HG03175 (cell line): Measurements from ENCODE around the gene MAGEF1.

Experiments
- ATAC-seq: cut with Tn5 transposase; IDR thresholded peaks from one replicate; pipeline ENCODE4 v1.9.1; 2021; ENCODE audit warnings: mild to moderate bottlenecking, moderate library complexity; ENCODE audit not compliant: unreplicated experiment

MAGEF1 gene

DNA sequence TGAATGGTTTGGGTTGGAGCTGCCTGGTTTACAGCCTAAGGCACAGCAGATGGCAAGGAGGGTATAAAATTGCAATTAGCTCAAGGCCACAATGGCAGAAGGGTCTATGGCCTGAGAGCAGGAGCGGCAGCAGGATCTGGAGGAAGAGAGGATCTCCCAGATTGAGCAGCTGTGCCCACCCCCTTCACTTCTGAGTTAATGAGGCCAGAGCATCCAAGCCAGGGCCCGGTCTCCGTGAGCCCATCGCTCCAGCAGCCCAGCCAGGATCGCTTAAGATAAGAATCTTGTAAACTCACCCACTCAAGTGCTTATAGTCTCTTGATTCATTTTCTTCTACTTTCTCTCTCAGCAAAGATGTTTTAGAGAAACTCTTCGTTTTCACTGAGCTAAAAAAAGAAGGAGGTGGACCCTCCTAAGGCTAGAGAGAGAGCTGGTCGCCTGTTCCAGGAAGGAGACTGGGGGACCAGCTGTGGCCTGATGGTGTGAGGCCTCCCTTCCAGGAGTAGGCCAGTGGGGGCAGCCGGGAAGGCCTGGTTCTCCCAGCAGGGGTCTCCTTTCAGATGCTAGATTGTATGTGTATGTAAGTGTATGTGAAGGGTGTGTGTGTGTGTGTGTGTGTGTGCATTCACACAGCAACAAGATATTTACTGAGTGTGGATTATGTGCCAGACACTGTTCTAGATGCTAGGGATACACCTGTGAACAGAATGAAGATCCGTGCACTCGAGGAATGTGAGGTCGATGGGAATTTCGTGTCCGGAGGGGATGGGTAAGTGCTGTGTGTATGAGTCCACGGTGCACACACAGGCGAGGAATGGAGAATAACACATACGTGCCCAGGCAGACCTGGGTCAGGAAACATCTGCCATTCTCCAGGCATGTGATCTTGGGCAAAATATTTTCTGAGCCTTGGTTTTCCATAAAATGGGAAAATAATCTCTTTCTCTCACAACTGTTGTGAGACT lies 18.6 kb downstream of the MAGEF1 start:
- ATAC-seq, result no peak

DNA sequence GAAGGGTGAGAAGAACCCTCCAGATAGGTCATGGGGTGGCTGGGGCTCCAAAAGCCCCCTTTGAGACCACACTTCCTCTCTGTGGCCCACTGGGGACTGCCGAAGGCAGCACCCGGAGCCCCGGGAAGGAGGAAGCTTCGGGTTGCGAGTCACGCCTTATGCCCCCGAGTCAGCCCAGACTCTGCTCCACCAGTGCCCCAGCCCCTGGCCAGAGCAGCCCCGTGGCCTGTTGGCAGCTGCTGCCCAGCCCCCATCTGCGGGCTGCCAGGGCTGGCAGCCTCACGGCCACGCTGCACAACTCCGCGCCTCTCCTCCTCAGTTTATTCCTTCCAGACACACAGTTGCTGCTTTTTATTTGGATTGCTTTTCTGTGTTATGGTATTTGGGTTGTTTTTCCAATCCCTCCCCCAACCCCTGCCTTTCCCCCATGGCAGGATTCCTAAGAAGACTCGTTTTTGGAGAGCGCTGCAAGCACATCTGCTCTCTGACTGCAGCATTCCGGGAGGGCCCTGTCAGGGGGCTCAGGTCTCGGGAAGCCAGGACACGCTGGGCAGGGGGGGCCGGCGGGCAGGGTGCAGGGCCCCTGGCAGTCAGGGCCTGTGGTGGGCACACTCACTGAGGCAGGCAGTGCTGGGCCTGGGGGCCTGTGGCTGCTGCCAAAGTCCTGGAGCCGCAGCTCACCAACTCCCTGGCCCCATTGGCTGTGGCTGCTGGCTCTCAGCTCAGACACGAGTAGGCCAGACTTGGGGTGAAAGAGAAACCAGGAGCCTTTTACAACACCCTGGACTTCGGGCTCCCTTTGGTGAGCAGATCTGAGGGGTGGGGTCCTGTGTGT lies 20.2 kb downstream of the MAGEF1 start:
- no peak for ATAC-seq

DNA sequence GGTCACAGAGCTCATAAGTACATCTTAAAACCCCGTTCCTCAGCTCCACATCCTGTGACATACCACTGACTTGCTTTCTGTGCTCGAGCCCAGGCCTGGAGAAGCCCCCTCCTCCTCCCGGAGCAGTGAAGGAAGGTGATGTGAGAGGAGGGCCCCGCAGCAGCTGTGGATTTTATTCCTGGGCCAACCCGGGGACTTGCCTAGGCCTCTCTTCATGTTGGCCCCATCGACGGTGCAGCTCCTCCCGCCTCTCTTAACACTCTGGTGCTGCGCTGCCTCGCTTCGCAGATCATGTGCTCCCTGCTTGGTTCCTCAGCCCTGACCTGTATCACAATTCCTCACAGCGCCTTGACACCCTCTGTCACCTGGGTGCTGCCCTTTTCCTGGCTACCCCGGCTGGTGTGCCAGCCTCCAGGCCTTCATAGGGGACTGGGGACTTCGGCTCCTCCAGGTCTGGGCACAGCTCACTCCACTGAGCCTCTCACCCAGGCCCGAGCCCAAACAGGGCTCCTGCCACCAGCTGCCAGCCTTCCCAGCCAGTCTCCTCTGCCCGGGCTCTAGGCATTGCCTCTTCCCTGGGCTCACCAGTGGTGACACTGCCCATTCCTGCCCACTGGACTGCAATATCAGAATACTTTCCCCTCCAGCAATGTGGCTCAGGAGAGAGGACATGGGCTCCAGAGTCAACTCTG lies 21.5 kb downstream of the MAGEF1 start:
- ATAC-seq, result no peak

DNA sequence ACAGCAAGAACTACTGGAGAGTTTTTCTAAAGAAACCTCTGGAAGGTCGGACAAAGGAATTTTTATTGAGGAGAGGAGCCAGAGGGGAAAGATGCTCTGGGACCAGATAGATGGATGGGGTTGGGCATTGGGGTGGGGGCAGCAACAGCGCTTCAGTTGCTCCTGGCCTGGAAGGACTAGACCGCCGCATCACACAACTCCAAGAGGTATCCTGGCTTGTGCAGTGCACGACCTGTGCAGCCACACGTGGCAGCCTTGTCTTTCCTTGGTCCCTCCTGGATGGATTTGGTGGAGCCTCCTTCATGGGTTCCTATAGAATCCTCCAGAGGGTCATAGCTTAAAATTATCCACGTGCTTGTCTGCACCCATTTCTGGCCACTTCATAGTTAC lies 23.0 kb downstream of the MAGEF1 start:
- no peak for ATAC-seq

DNA sequence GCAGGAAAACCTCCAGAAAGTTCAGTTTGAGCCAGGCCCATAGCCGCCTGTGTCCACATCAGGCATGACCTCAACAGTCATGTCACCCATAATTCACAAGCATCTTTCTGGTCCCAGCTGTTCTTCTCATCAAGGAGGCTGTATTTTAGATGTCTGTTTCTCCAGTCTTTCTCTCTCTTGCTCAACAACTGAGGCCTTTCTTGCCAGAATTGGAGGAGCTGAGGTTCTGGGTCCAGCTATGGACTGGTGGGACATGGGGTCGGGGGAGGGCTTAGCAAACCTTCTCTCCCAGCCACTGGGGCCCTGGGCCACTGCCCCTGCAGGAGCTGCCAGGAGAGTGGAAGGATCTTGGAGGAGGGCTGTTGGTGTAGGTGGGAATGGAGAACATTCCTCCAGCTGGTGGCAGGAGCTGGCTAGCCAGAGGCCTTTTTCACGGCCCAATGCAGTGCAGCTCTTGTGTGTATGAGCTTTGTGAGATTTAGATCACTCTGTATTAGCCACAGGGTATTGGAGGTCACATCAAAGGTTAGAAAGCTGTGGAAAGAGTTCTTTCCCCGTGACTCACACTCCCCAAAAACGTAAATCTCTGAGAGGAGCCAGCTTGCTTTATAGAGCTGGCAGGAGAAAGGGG lies 23.5 kb downstream of the MAGEF1 start:
- ATAC-seq, result no peak

DNA sequence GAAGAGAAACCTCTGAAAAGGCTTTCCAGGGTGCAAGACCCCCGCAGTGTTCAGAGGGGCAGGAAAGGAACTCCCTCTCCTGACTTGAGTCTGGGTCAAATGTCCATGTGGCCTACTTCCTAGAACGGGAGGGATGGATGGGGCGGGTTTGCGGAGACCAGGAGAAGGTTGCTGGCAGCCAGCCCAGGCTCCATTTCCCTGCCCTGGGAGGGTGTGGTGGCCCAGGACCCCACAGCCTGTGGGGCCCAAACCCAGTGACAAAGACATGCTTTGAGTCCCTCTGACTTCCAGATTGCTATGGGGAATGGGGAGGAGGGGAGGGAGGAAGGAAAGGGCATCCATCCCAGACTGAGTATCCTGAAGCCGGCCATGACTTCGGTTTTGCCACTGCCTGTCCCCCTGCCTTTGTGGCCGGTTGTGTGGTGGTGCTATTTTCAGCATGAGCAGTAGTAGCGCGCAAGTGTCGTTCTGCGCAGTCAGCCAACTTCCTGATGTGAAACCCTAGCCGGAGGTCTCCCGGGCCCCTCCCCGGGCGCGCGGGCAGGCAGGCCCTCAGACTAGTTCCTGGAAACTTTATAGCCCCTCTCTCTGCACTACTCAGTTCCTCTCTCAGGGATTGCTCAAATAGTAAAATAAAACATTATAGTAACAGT lies 24.4 kb downstream of the MAGEF1 start:
- no peak for ATAC-seq

DNA sequence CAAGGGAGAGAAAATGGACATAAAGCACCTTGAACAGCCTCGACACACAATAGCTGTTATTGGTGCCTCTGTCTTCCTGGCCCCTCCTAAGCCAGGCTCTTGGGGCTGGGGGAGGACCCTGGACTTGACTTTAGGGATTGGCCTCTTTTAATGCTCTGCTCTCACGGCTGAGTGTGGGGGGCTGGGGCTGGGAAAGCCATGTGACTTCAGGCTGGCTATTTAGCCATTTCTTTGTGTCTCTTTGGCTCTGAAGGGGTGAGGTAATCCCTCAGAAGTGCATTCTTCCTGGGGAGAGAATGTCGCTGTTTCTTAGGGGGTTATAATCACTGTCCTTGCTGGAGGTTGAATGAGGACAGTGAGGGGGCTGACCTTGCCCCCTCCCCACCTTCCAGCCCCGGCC lies 26.2 kb downstream of the MAGEF1 start:
- ATAC-seq, result no peak

DNA sequence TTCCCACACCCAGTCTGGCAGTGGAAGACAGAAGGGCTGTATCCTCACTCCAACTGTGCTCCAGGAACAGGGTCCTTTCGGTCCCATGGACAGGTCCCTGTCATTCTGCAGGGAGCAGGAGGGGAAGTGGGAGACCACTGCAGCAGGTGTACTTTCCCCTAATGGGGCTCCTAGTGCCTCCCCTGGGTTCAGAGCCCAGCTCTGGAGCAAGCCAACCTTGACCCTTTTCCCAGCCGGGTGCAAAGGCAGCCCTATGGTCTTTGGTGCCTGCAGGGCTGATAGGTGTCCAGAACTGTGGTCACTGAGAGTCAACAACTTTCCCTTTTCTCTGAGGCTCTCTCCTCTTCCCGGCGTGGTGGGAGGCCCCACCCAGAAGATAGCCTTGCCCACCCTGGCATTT lies 26.8 kb downstream of the MAGEF1 start:
- no peak for ATAC-seq

DNA sequence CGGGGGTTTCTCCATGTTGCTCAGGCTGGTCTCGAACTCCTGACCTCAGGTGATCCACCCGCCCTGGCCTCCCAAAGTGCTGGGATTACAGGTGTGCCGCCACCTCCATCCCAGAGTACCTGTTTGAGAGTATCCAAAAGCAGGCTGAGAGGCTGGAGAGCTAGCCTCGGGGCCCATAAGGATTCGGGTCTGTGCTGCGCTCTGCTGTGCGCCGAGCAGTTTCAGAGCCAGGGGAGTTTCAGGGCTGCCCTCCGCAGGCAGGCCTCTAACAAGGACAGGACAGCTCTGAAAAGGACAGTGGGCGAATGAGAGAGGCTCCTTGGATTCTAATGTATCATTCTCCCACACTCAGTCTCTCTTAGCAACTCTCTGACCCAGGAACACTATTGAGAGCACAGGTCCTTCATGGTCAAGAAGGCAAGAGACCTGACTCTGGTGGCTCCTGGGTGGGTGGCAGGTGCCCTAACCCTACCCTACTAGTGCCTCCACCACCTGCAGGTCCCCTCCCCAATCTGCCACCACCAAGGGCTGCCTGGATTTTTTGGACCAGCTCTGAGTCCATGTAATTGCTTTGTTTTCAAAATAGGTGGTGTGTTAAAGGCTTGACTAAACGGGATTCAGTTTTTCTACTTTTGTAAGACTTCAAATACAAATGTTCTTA lies 27.8 kb downstream of the MAGEF1 start:
- no peak for ATAC-seq

DNA sequence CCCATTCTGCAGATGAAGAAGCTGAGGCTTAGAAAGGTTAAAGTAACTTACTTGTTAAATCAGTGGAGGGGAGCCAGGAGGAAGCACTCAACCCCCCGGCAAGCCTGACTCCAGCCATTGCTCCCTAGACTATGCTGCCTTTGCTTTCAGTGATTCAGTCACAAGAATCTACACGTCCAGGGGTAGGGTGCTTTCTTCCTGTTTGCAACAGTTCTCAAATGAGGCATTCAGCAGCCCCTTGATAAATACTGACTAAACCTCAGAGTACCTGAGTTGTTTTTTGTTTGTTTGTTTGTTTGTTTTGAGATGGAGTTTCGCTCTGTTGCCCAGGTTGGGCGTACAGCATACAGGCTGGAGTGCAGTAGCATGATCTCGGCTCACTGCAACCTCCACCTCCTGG lies 28.6 kb downstream of the MAGEF1 start:
- no peak for ATAC-seq

DNA sequence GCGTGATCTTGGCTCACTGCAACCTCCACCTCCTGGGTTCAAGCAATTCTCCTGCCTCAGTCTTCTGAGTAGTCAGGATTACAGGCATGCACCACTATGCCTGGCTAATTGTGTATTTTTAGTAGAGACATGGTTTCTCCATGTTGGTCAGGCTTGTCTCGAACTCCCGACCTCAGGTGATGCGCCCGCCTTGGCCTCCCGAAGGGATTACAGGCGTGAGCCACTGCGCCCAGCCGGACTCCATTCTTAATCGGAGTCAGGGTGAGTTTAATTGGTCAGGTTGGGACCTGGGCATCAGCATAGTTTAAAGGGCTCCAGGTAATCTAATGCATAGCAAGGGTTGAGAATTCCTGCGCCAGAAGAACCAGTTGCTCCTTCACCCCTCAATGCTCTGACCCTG lies 29.2 kb downstream of the MAGEF1 start:
- no peak for ATAC-seq

DNA sequence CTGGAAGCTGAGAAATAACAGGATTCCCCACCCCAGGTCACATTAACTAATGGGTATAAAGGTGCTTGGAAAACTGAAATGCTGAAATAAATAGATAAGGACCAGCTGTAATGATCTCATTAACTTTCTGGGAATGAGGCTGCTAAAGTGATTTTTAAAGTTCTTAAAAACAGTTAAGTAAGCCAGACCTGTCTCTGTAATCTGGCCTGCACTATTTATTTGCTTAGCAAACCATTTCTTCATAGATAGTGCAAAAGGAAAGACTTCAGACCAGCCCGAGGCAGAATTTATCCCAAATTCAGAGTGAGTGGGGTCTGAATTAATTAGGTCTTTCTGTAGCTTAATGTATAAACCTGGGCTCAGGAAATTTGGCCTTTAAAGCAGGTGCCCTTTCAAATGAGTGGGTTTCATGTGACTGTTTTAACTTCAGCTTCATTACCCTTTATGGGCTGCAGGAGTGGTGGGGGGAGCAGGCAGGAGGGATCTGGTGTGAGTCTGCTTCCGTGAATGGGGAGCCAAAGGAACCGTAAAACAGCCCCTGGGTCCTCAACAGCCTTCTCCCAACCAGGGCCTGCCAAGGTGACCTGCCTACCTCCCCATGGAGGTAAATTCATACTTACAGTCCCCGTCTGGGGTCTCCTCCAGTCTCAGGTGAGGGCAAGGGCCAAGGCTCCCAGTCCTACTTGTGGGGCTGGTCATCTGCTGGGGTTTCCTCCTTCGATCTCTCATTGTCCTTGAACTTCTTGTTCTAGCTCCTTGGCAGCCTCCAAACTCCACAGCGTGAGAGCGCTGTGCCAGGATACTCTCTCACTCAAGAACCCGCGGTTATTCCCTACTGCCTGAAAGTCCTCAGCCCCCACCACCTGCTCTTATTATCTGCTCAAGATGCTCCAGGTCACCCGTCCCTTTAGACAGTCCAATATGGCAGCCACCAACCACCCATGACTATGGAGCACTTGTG lies 31.2 kb downstream of the MAGEF1 start:
- ATAC-seq, result no peak

DNA sequence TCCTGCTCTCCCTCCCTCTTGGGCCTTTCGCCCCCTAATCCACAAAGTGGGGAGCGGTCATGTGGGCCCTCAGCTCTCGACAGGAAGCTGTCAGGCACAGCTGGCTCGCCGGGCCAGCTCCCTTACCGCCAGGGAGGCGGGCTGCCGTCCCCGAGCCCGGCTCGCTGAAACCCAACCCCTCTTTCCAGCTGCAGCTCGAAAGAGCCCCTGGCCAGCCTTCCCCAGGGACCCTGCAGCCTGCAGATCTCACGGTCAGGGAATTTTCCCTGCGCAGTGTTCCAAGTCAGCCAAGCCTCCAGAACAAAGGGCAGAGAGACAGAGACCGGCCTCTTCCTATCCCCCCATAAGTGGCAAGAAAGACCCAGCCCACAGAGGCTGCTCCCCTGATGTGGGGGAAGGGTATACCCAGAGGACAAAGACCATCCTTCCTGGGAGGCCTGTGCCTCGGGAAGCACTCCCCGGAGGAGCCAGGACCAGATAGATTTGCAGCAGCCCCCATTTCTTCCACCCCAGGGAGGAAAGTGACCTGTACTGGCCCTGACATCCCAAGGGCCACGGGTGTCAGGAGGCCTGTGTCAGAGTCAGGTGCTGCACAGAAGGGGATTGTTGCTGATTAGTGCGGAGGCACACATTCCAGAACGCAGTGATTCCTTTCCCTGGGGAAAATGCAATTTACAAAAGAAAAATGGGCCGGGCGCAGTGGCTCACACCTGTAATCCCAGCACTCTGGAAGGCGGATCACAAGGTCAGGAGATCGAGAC lies 32.6 kb downstream of the MAGEF1 start:
- no peak for ATAC-seq

DNA sequence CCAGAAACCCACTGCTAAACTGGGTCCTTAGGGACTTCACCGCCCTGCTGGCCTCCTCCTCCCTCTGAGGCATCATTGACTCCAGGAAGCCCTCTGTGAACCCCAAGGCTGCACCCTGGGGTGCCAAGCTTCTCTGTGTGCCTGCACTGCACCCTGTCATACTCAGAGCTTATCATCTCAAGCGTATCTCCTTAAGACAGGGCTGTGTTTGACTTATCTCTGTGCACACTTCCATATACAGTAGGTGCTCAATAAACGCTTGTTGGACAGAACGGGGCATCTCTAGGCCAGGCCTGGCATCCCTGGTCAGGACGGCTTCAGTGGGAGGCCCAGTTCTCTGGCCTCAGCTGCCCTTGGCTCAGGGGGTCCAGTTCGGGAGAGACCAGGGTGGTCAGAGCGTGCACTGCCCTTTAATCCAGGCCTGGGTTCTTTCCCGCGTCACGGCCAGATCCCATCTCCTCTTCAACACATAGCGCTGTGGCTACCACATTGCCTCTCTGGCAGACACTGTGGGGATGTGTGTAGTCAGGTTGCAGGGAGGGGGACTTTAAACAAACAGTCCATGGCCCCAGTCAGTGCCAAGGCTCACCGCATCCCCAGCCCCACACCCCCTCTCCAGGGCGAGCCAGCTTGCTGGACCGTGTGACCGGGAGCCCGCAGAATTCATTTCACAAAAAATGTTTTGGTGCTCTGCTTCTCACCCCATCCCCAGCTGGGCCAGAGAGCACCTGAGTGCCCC lies 33.4 kb downstream of the MAGEF1 start:
- ATAC-seq, result no peak

DNA sequence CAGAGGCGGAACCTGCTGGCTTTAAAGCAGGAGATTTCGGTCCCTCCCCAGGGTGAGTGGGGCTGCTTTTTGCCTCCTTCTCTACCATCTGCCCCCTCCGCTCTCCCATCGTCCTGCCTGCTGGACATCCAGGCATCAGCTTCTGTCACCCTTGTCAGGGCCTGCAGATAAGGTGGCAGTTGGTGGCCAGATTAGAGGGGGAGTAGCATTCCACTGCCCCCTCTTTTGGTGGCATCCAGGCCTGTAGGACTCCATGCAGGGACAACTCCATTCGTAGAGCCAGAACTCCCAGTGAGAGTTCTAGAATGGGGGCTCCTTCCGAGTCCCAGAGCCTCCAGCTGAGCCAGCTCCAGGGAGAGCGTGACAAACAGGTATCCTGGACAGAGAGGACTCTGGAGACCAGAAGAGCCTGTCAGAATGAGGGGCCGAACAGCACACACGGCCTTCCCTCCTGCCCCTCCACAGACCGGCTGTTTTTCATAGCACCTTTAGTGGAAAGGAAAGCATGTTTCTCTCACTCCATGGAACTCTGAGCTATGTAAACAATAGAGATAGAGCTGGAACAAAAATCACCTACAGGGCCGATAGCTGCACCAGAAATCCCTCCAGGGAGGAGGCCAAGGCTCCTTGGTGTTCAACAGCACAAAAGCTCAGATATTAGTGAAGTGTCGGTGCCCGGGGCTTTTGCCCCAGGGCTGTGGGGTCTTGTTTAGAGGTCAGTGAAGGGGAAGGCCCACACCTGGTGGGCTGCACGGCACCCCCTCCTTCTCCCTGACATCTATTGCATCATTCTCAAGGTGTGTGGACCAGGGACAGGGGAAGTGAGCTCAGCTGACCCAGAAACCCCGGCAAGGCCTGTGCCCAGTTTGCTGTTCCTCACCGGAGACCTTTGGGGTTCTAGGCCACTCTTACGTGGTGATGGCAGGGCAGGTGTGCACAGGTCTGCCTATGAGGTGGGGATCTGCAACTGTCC lies 34.2 kb downstream of the MAGEF1 start:
- ATAC-seq, result no peak

DNA sequence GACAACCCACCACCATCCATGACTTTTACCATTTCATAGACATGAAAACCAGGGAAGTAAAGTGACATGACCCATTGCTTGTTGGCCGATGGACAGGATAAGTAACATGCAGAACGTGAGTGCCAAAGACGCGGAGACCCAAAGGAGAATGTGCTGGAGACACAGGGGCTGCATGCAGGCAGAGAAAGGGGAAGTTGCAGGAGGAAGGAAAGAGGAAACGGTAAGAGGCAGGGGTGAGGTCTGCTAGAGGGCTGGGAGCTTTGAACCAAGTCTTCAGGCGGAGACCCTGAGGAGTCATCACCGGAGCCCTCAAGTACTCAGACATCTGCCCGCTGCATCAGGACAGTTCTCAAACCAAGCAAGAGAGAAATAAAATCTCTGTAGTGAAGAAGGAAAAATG lies 34.9 kb downstream of the MAGEF1 start:
- no peak for ATAC-seq
